NK-92 (cell line): ENCODE measurements around the gene DOP1B.
"Not testable (repeated sequence)": the region's sequence is repeated elsewhere in the genome, so short reads cannot be mapped to it uniquely, and the experiment has no call there.

Experiments
- DNase-seq: peaks from one replicate; lab custom pipeline; 2025; ENCODE audit not compliant: unreplicated experiment; lab: John Stamatoyannopoulos, UW

Gene DOP1B

GRCh38 chr21:36156815-36157670 is at the start of gene DOP1B:
DOP1B (plus strand) TSS chr21:36156824; CDS start chr21:36164734, 7,910 bp downstream.
- no peak for DNase-seq

- no peak for DNase-seq
These were observed 46.8 kb upstream of the DOP1B start for GRCh38 chr21:36109868-36110267.

GRCh38 chr21:36111238-36111637 is 45.4 kb upstream of the DOP1B start:
- no peak for DNase-seq

GRCh38 chr21:36113647-36114428 is 42.8 kb upstream of the DOP1B start:
- DNase-seq, result no peak

GRCh38 chr21:36115138-36115730 is 41.4 kb upstream of the DOP1B start:
- no peak for DNase-seq

GRCh38 chr21:36117286-36117741 is 39.3 kb upstream of the DOP1B start:
- DNase-seq, result no peak

GRCh38 chr21:36120304-36120888 is 36.2 kb upstream of the DOP1B start:
- no peak for DNase-seq

GRCh38 chr21:36122977-36123376 is 33.6 kb upstream of the DOP1B start:
- DNase-seq, result no peak

GRCh38 chr21:36124395-36124794 is 32.2 kb upstream of the DOP1B start:
- DNase-seq, result no peak

- DNase-seq, result no peak
These were observed 31.0 kb upstream of the DOP1B start for GRCh38 chr21:36125512-36126207.

- DNase-seq, result no peak
These were observed 30.4 kb upstream of the DOP1B start for GRCh38 chr21:36126208-36126565.

GRCh38 chr21:36126621-36127110 is 30.0 kb upstream of the DOP1B start:
- no peak for DNase-seq

GRCh38 chr21:36127250-36127904 is 29.2 kb upstream of the DOP1B start:
- no peak for DNase-seq

- DNase-seq, result no peak
These were observed 28.6 kb upstream of the DOP1B start for GRCh38 chr21:36127977-36128376.

GRCh38 chr21:36129219-36129618 is 27.4 kb upstream of the DOP1B start:
- DNase-seq, result no peak

- DNase-seq, result not testable (repeated sequence)
These were observed 26.2 kb upstream of the DOP1B start for GRCh38 chr21:36130414-36130762.

- not testable (repeated sequence) for DNase-seq
These were observed 25.8 kb upstream of the DOP1B start for GRCh38 chr21:36130839-36131238.

- no peak for DNase-seq
These were observed 23.9 kb upstream of the DOP1B start for GRCh38 chr21:36132696-36133095.

GRCh38 chr21:36134803-36135390 is 21.7 kb upstream of the DOP1B start, which contains the start of gene CBR3:
CBR3 (plus strand) TSS chr21:36135079; CDS start chr21:36135193, 114 bp downstream.
- no peak for DNase-seq
